A549 (cell line): ENCODE results near the gene PEDS1. TPM values are rescaled to one million over a fixed set of nuclear protein-coding genes. Genes with fewer than 3 reads are reported as not detected.

Source experiments
- ATAC-seq, 2 experiments: fragments of 200-7000 bp in 1 of 2; fragments of >200 bp in 1 of 2; cut with Nextera tagmentation in 1 of 2; cut with Tn5 transposase in 1 of 2; 3 replicates each; pipeline versions ENCODE4 v1.8.0 to v1.9.1; 2018 to 2020; ENCODE audit warnings: mild to moderate bottlenecking in 1 of 2, moderate library complexity in 1 of 2
- CTCF ChIA-PET: fragments of 300-600 bp; sonication (Branson Sonifier 250); formaldehyde crosslinking; extraction: SDS; loops from one replicate; lab custom pipeline; 2021; ENCODE audit warnings: antibody characterized with exemption, inconsistent platforms; lab: Yijun Ruan, JAX
- POLR2A ChIA-PET: fragments of 350-600 bp; formaldehyde crosslinking; extraction: SDS; loops from one replicate; lab custom pipeline; 2021; ENCODE audit warnings: antibody characterized with exemption, inconsistent platforms; lab: Yijun Ruan, JAX
- DNase-seq, 2 experiments: peaks; one replicate each; pipeline versions ENCODE4 v3.0.0 to v3.0.0-alpha.2; 2011 to 2016; ENCODE audit warnings: low read depth in 1 of 2, low spot score in 1 of 2
- FAIRE-seq: peaks from 2 replicates; lab custom pipeline; 2011; peaks lifted over from hg19 to GRCh38; lab: Jason Lieb, UNC
- H3K27ac ChIP-seq, 2 experiments: fragments of >200 bp; sonication (Bioruptor Twin); formaldehyde crosslinking; 3 replicates each; pipeline ENCODE4 v1.5.1; 2016 to 2017
- H3K4me1 ChIP-seq: fragments of >200 bp; sonication (Bioruptor Twin); formaldehyde crosslinking; 3 replicates; pipeline ENCODE4 v1.6.1; 2016
- H3K4me2 ChIP-seq: fragments of >200 bp; sonication (Bioruptor Twin); formaldehyde crosslinking; 3 replicates; pipeline ENCODE4 v1.6.1; 2016
- H3K4me3 ChIP-seq: fragments of >200 bp; sonication (Bioruptor Twin); formaldehyde crosslinking; 3 replicates; pipeline ENCODE4 v1.5.1; 2016
- H3K9me3 ChIP-seq: fragments of >200 bp; sonication (Bioruptor Twin); formaldehyde crosslinking; 3 replicates; pipeline ENCODE4 v1.6.1; 2016
- BHLHE40 ChIP-seq: IDR thresholded peaks from 2 replicates; pipeline ENCODE4 v1.6.1; 2012; ENCODE audit warnings: low read depth, low read length, inconsistent platforms
- CEBPB ChIP-seq, 2 experiments: fragments of >200 bp in 1 of 2; sonication (Bioruptor Twin) in 1 of 2; formaldehyde crosslinking in 1 of 2; IDR thresholded peaks; 2 replicates each; pipeline ENCODE4 v1.6.1; 2012 to 2016
- CHD2 ChIP-seq: fragments of 150-350 bp; IDR thresholded peaks from 2 replicates; pipeline ENCODE4 v1.6.1; 2014; ENCODE audit warnings: low read length; ENCODE audit not compliant: partially characterized antibody
- ESRRA ChIP-seq: fragments of 150-350 bp; IDR thresholded peaks from 2 replicates; pipeline ENCODE4 v1.6.1; 2014; ENCODE audit warnings: mild to moderate bottlenecking, low read length, borderline replicate concordance
- FOSB ChIP-seq: fragments of 250-450 bp; sonication (Bioruptor Pico); IDR thresholded peaks from 2 replicates; pipeline ENCODE4 v1.5.0; 2020; ENCODE audit warnings: mild to moderate bottlenecking, moderate library complexity
- FOSL2 ChIP-seq, 2 experiments: fragments of 450-650 bp in 1 of 2; fragments of >200 bp in 1 of 2; sonication (Bioruptor Twin) in 1 of 2; formaldehyde crosslinking; IDR thresholded peaks; 2 replicates each; pipeline versions ENCODE4 v1.5.0 to v1.6.1; 2016 to 2020; ENCODE audit warnings: mild to moderate bottlenecking in 1 of 2, moderate library complexity in 1 of 2
- FOXS1 ChIP-seq: fragments of 250-450 bp; sonication (Bioruptor Pico); IDR thresholded peaks from 2 replicates; pipeline ENCODE4 v1.5.0; 2020; ENCODE audit warnings: mild to moderate bottlenecking, moderate library complexity
- GATA3 ChIP-seq: IDR thresholded peaks from 2 replicates; pipeline ENCODE4 v1.6.1; 2012; ENCODE audit warnings: borderline replicate concordance
- HOXB5 ChIP-seq: fragments of 250-450 bp; sonication (Bioruptor Pico); IDR thresholded peaks from 2 replicates; pipeline ENCODE4 v1.5.0; 2020; ENCODE audit warnings: mild to moderate bottlenecking, moderate library complexity
- JUNB ChIP-seq: fragments of >200 bp; sonication (Bioruptor Twin); formaldehyde crosslinking; IDR thresholded peaks from 2 replicates; pipeline ENCODE4 v1.6.1; 2016
- KDM1A ChIP-seq: fragments of 200-600 bp; sonication (generic); IDR thresholded peaks from 2 replicates; pipeline ENCODE4 v1.6.1; 2016; ENCODE audit warnings: low read depth, mild to moderate bottlenecking
- KDM5A ChIP-seq: fragments of 200-600 bp; sonication (generic); IDR thresholded peaks from 2 replicates; pipeline ENCODE4 v1.6.1; 2016; ENCODE audit warnings: antibody characterized with exemption, mild to moderate bottlenecking
- MAZ ChIP-seq: fragments of 150-350 bp; IDR thresholded peaks from 2 replicates; pipeline ENCODE4 v1.6.1; 2014; ENCODE audit warnings: antibody characterized with exemption, low read depth, low read length, borderline replicate concordance
- NFE2L2 ChIP-seq: fragments of 150-350 bp; conservative IDR thresholded peaks from 2 replicates; pipeline ENCODE4 v1.6.1; 2014; ENCODE audit warnings: low read length
- NPAS2 ChIP-seq: fragments of 250-450 bp; sonication (Bioruptor Pico); IDR thresholded peaks from 2 replicates; pipeline ENCODE4 v1.8.0; 2022; ENCODE audit warnings: mild to moderate bottlenecking, moderate library complexity, borderline replicate concordance
- PHF8 ChIP-seq: fragments of 200-600 bp; sonication (generic); IDR thresholded peaks from 2 replicates; pipeline ENCODE4 v1.6.1; 2016; ENCODE audit warnings: low read depth, mild to moderate bottlenecking, antibody characterized with exemption, moderate library complexity, borderline replicate concordance
- POLR2A ChIP-seq: IDR thresholded peaks from 2 replicates; pipeline ENCODE4 v1.6.1; 2012; ENCODE audit warnings: mild to moderate bottlenecking, low read length
- POLR2AphosphoS2 ChIP-seq: conservative IDR thresholded peaks from 2 replicates; pipeline ENCODE4 v1.6.1; 2012; ENCODE audit warnings: low read length, improper control_type of control experiment, inconsistent platforms
- RFX5 ChIP-seq: fragments of 450-650 bp; IDR thresholded peaks from 2 replicates; pipeline ENCODE4 v1.7.1; 2014; ENCODE audit warnings: antibody characterized with exemption, mild to moderate bottlenecking, moderate library complexity
- TFCP2L1 ChIP-seq: fragments of 250-450 bp; sonication (Bioruptor Pico); IDR thresholded peaks from 2 replicates; pipeline ENCODE4 v1.5.0; 2021; ENCODE audit warnings: mild to moderate bottlenecking
- TP53 ChIP-seq: fragments of 250-450 bp; sonication (Bioruptor Pico); IDR thresholded peaks from 2 replicates; pipeline ENCODE4 v1.5.0; 2021; ENCODE audit warnings: mild to moderate bottlenecking, moderate library complexity
- ZC3H11A ChIP-seq: fragments of 450-650 bp; IDR thresholded peaks from 2 replicates; pipeline ENCODE4 v1.6.1; 2014; ENCODE audit warnings: antibody characterized with exemption, mild to moderate bottlenecking
- ZSCAN20 ChIP-seq: fragments of 250-450 bp; sonication (Bioruptor Pico); IDR thresholded peaks from 2 replicates; pipeline ENCODE4 v1.8.0; 2022; ENCODE audit warnings: mild to moderate bottlenecking, moderate library complexity
- WGBS: methylation state at CpG from one replicate; pipeline ENCODE4 v1.1.6; 2017; ENCODE audit errors: missing lambda C conversion rate; 5-methylcytosine and 5-hydroxymethylcytosine counted together
- polyA plus RNA-seq, 4 experiments: library from polyadenylated mRNA; depleted of rRNA in 3 of 4; stranded (reverse); fragments of >200 nt; fragmentation: RNase III in 1 of 4; extraction: RNeasy Plus Mini Kit Qiagen cat#74134 plus additional on column Dnase treatment in 1 of 4; gene quantifications; 2 replicates in 3 of 4; 3 replicates in 1 of 4; pipeline ENCODE4 v1.2.3, GENCODE V29; 2011 to 2017
- TF ChIP-seq, protein P1 (sequence below): fragments of 200-600 bp; sonication (generic); IDR thresholded peaks from 2 replicates; pipeline ENCODE4 v1.6.1; 2016; ENCODE audit warnings: antibody characterized with exemption, mild to moderate bottlenecking, moderate library complexity
- TF ChIP-seq, protein P2 (sequence below): fragments of >200 bp; sonication (Bioruptor Twin); formaldehyde crosslinking; IDR thresholded peaks from 2 replicates; pipeline ENCODE4 v1.6.1; 2016
- TF ChIP-seq, protein P3 (sequence below): IDR thresholded peaks from 2 replicates; pipeline ENCODE4 v1.6.1; 2012; ENCODE audit warnings: low read depth, borderline replicate concordance
- TF ChIP-seq, protein P4 (sequence below): fragments of 250-450 bp; sonication (Bioruptor Pico); IDR thresholded peaks from 2 replicates; pipeline ENCODE4 v1.5.0; 2020; ENCODE audit warnings: low read depth, mild to moderate bottlenecking, moderate library complexity
- TF ChIP-seq, protein P5 (sequence below): fragments of 250-450 bp; sonication (Bioruptor Pico); IDR thresholded peaks from 2 replicates; pipeline ENCODE4 v1.5.0; 2021; ENCODE audit warnings: mild to moderate bottlenecking, moderate library complexity, borderline replicate concordance
- TF ChIP-seq, protein P6 (sequence below): fragments of 450-650 bp; IDR thresholded peaks from 2 replicates; pipeline ENCODE4 v1.6.1; 2014; ENCODE audit warnings: antibody characterized with exemption

Gene PEDS1
- polyA plus RNA-seq, 2 of the 4 experiments (the other 2 are of a cell fraction) = 24.5 to 25.8 TPM

DNA sequence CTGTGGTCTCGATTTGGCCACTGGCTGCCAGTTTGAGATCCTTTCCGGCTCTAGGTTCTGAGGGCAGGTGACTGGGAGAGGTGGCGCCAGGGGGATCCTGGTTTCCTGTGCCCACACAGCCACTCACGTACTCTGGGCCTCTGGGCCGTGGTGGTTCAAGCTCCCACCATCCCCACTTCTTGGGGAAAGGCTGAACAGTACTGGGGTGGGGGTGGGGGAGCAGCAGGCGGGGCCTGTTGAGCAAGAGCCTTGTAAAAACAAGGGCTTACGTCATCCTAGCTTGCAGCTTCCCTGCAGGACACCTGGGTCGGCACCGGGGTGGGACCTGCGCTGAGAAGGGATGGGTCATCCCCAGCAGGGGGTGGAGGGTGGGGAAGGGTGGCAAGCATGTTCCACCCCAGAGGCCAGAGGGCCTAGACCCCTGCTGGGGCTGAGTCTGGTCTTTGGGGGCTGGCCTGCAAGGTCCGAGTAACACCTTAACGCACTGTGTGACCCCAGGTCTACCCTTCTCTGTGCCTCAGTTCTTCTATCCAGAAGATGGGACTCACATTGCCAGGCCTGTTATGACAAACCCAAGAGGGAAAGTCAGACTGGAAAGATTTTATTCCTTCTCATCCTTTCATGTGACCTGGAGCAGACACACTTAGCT is 34.0 kb upstream of the PEDS1 start (continued):
- no peak for TF ChIP-seq POLR2AphosphoS2
- TF ChIP-seq, protein P1, sequence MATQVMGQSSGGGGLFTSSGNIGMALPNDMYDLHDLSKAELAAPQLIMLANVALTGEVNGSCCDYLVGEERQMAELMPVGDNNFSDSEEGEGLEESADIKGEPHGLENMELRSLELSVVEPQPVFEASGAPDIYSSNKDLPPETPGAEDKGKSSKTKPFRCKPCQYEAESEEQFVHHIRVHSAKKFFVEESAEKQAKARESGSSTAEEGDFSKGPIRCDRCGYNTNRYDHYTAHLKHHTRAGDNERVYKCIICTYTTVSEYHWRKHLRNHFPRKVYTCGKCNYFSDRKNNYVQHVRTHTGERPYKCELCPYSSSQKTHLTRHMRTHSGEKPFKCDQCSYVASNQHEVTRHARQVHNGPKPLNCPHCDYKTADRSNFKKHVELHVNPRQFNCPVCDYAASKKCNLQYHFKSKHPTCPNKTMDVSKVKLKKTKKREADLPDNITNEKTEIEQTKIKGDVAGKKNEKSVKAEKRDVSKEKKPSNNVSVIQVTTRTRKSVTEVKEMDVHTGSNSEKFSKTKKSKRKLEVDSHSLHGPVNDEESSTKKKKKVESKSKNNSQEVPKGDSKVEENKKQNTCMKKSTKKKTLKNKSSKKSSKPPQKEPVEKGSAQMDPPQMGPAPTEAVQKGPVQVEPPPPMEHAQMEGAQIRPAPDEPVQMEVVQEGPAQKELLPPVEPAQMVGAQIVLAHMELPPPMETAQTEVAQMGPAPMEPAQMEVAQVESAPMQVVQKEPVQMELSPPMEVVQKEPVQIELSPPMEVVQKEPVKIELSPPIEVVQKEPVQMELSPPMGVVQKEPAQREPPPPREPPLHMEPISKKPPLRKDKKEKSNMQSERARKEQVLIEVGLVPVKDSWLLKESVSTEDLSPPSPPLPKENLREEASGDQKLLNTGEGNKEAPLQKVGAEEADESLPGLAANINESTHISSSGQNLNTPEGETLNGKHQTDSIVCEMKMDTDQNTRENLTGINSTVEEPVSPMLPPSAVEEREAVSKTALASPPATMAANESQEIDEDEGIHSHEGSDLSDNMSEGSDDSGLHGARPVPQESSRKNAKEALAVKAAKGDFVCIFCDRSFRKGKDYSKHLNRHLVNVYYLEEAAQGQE = no peak
- TF ChIP-seq POLR2A = no peak
- no peak for TF ChIP-seq HOXB5 (CRISPR knock-in tag)
- no peak for TF ChIP-seq KDM5A
- TF ChIP-seq, protein P2, sequence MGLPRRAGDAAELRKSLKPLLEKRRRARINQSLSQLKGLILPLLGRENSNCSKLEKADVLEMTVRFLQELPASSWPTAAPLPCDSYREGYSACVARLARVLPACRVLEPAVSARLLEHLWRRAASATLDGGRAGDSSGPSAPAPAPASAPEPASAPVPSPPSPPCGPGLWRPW = peak; percentile 66
- TF ChIP-seq, protein P3, sequence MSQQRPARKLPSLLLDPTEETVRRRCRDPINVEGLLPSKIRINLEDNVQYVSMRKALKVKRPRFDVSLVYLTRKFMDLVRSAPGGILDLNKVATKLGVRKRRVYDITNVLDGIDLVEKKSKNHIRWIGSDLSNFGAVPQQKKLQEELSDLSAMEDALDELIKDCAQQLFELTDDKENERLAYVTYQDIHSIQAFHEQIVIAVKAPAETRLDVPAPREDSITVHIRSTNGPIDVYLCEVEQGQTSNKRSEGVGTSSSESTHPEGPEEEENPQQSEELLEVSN = no peak
- TF ChIP-seq TFCP2L1 (CRISPR knock-in tag) = no peak
- TF ChIP-seq FOXS1 (CRISPR knock-in tag) = no peak
- no peak for TF ChIP-seq RFX5
- 0 out of 2 replicates have a peak, but pooled peaks have one; percentile 41 for TF ChIP-seq JUNB
- TF ChIP-seq BHLHE40 = no peak
- peak; percentile 56; the same call in 1 of the 2 replicates for TF ChIP-seq FOSL2 (IDR thresholded peaks at IDR 0.05)
- TF ChIP-seq FOSL2 (CRISPR knock-in tag; IDR thresholded peaks at IDR 0.05) = peak; percentile 39; the same call in 1 of the 2 replicates
- TF ChIP-seq ZC3H11A = no peak
- peak; percentile 95 to 97 for TF ChIP-seq CEBPB (IDR thresholded peaks at IDR 0.05)
- TF ChIP-seq TP53 (CRISPR knock-in tag) = no peak
- TF ChIP-seq ZSCAN20 (CRISPR knock-in tag) = no peak
- no peak for TF ChIP-seq KDM1A
- TF ChIP-seq FOSB (CRISPR knock-in tag) = no peak
- TF ChIP-seq, protein P4, sequence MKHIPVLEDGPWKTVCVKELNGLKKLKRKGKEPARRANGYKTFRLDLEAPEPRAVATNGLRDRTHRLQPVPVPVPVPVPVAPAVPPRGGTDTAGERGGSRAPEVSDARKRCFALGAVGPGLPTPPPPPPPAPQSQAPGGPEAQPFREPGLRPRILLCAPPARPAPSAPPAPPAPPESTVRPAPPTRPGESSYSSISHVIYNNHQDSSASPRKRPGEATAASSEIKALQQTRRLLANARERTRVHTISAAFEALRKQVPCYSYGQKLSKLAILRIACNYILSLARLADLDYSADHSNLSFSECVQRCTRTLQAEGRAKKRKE (CRISPR knock-in tag) = no peak
- TF ChIP-seq NPAS2 (CRISPR knock-in tag) = no peak
- no peak for TF ChIP-seq NFE2L2
- TF ChIP-seq, all 56 proteins: peak for 11

DNA sequence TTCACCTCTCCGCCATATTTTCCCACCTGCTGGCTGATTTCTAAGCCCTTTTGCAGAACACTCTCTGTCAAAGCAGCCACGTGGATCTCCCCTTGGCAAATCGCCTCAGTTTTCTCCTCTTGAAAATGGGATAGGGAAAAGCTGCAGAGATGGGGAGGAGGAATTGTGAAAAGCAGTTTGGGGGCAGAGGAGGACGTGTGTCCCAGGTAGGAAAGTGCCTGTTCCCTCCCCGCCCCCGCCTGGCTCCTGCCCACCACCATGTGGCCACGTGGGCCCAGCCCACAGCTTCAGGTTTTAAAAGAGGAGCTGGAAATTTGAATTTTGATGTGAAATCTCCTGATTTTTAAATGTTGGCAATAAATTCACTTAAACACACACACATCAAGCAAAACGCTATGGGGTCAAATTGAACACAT is 33.5 kb upstream of the PEDS1 start:
- Histone ChIP-seq H3K27ac (peak overlapping the region; percentile 97 to 98), H3K4me3 (no peak overlapping the region), H3K4me1 (peaks cover 42% of the 10 kb centered on the region), H3K4me2 (peak overlapping the region; percentile 67), H3K9me3 (no peaks in the 10 kb centered on the region)
- CTCF ChIA-PET = interaction anchor here (0.7 to 27.5 kb wide), 35 partner anchors 8 to 602 kb away, joined by 3 to 1085 read pairs (median 4); partner anchors contain the start of gene UBE2V1
- DNase-seq = peak in 1 of 2 experiments; percentile 56
- FAIRE-seq = no peak
- POLR2A ChIA-PET = no interaction called here
- WGBS = 39% methylated on average over 8 of the region's 8 CpGs
- ATAC-seq = no peak
- TF ChIP-seq CHD2 = no peak
- no peak for TF ChIP-seq ESRRA
- no peak for TF ChIP-seq RFX5
- TF ChIP-seq, protein P5, sequence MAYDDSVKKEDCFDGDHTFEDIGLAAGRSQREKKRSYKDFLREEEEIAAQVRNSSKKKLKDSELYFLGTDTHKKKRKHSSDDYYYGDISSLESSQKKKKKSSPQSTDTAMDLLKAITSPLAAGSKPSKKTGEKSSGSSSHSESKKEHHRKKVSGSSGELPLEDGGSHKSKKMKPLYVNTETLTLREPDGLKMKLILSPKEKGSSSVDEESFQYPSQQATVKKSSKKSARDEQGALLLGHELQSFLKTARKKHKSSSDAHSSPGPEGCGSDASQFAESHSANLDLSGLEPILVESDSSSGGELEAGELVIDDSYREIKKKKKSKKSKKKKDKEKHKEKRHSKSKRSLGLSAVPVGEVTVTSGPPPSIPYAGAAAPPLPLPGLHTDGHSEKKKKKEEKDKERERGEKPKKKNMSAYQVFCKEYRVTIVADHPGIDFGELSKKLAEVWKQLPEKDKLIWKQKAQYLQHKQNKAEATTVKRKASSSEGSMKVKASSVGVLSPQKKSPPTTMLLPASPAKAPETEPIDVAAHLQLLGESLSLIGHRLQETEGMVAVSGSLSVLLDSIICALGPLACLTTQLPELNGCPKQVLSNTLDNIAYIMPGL (CRISPR knock-in tag) = 0 out of 2 replicates have a peak, but pooled peaks have one; percentile 20
- TF ChIP-seq ZC3H11A = no peak
- TF ChIP-seq, protein P6, sequence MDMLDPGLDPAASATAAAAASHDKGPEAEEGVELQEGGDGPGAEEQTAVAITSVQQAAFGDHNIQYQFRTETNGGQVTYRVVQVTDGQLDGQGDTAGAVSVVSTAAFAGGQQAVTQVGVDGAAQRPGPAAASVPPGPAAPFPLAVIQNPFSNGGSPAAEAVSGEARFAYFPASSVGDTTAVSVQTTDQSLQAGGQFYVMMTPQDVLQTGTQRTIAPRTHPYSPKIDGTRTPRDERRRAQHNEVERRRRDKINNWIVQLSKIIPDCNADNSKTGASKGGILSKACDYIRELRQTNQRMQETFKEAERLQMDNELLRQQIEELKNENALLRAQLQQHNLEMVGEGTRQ = peak; percentile 40; the same call in 1 of the 2 replicates
- no peak for TF ChIP-seq MAZ
- TF ChIP-seq FOSB (CRISPR knock-in tag) = no peak
- TF ChIP-seq GATA3 = 0 out of 2 replicates have a peak, but pooled peaks have one; percentile 5
- TF ChIP-seq, protein P4 (CRISPR knock-in tag) = 0 out of 2 replicates have a peak, but pooled peaks have one; percentile 21
- no peak for TF ChIP-seq PHF8
